HepG2 (cell line): ENCODE measurements around the gene SELENOW. TPM values are rescaled to one million over a fixed set of nuclear protein-coding genes. Genes with fewer than 3 reads are reported as not detected.

ENCODE experiments used
- ATAC-seq: fragments of 200-7000 bp; cut with Tn5 transposase; 3 replicates; pipeline ENCODE4 v1.9.1; 2020; ENCODE audit warnings: mild to moderate bottlenecking, moderate library complexity
- BruUV-seq: library from RNA; stranded (reverse); fragments of 400-500 nt; replicated peaks from 2 replicates; lab custom pipeline; 2021; lab: Mats Ljungman, UMichigan
- CTCF ChIA-PET: fragments of 300-600 bp; formaldehyde crosslinking; extraction: SDS; loops from one replicate; lab custom pipeline; 2021; ENCODE audit warnings: low total read pairs, inconsistent platforms, low intra/inter-chr PET ratio; lab: Yijun Ruan, JAX
- POLR2A ChIA-PET: fragments of 350-600 bp; sonication (Branson Sonifier 250); formaldehyde crosslinking; loops from one replicate; lab custom pipeline; 2020; ENCODE audit warnings: antibody characterized with exemption, inconsistent platforms; lab: Yijun Ruan, JAX
- DNase-seq: peaks from one replicate; pipeline ENCODE4 v3.0.0-alpha.2; 2015; ENCODE audit warnings: low spot score
- FAIRE-seq: peaks from 3 replicates; lab custom pipeline; 2011; peaks lifted over from hg19 to GRCh38; lab: Jason Lieb, UNC
- H2AFZ ChIP-seq: one replicate; pipeline ENCODE4 v1.6.1; 2011; ENCODE audit warnings: low read length, inconsistent platforms
- H3K27ac ChIP-seq: fragments of 300-600 bp; 3 replicates; pipeline ENCODE4 v1.8.0; 2011; ENCODE audit warnings: mixed run types, mild to moderate bottlenecking, mixed read lengths, low read length, inconsistent platforms; ENCODE audit not compliant: insufficient read depth; ENCODE audit errors: extremely low read length
- H3K27me3 ChIP-seq, 2 experiments: fragments of 200-600 bp in 1 of 2; 2 replicates in 1 of 2; 3 replicates in 1 of 2; pipeline versions ENCODE4 v1.6.0 to v1.8.0; 2011; ENCODE audit warnings: low read length in 2 of 2, mild to moderate bottlenecking in 2 of 2, moderate library complexity in 2 of 2, inconsistent platforms in 1 of 2; ENCODE audit not compliant: insufficient read depth in 2 of 2, control insufficient read depth in 1 of 2
- H3K36me3 ChIP-seq, 2 experiments: fragments of 200-600 bp in 1 of 2; replicated peaks in 1 of 2; 2 replicates in 1 of 2; 3 replicates in 1 of 2; pipeline versions ENCODE4 v1.5.1 to v1.8.0; 2011; ENCODE audit warnings: low read length in 2 of 2, inconsistent platforms in 1 of 2; ENCODE audit not compliant: insufficient read depth in 2 of 2, control insufficient read depth in 1 of 2
- H3K4me1 ChIP-seq: 2 replicates; pipeline ENCODE4 v1.5.1; 2012; ENCODE audit warnings: low read length, inconsistent platforms; ENCODE audit not compliant: insufficient read depth
- H3K4me2 ChIP-seq: 2 replicates; pipeline ENCODE4 v1.6.0; 2011; ENCODE audit warnings: low read depth, low read length, inconsistent platforms
- H3K4me3 ChIP-seq, 3 experiments: fragments of 200-600 bp in 1 of 3; sonication (generic), shearing (Covaris generic) in 1 of 3; replicated peaks in 1 of 3; 2 replicates each; pipeline ENCODE4 v1.5.1; 2011 to 2016; ENCODE audit warnings: low read length in 3 of 3, inconsistent platforms in 2 of 3, low read depth in 2 of 3, mild to moderate bottlenecking in 2 of 3, control low read depth in 1 of 3, mixed read lengths in 1 of 3; ENCODE audit not compliant: insufficient read depth in 1 of 3
- H3K79me2 ChIP-seq: one replicate; pipeline ENCODE4 v1.6.1; 2011; ENCODE audit warnings: low read length, inconsistent platforms; ENCODE audit not compliant: insufficient read depth
- H3K9ac ChIP-seq: 2 replicates; pipeline ENCODE4 v1.6.0; 2011; ENCODE audit warnings: mild to moderate bottlenecking, low read depth, low read length, inconsistent platforms; ENCODE audit not compliant: insufficient read depth
- H3K9me3 ChIP-seq: 2 replicates; pipeline ENCODE4 v1.5.1; 2012; ENCODE audit warnings: mild to moderate bottlenecking, low read length
- H4K20me1 ChIP-seq: 2 replicates; pipeline ENCODE4 v1.6.0; 2011; ENCODE audit warnings: inconsistent platforms, mild to moderate bottlenecking, low read length, moderate library complexity; ENCODE audit not compliant: insufficient read depth
- BRF2 ChIP-seq: sonication (generic); formaldehyde crosslinking; IDR thresholded peaks from 2 replicates; pipeline ENCODE4 v1.8.1; 2022; ENCODE audit warnings: mild to moderate bottlenecking, missing genetic modification reagents
- RBFOX2 ChIP-seq: fragments of 200-400 bp; formaldehyde crosslinking; IDR thresholded peaks from 2 replicates; pipeline ENCODE4 v1.6.1; 2017; ENCODE audit warnings: low read depth, mild to moderate bottlenecking, low read length
- ZNF382 ChIP-seq: sonication (generic); formaldehyde crosslinking; IDR thresholded peaks from 2 replicates; pipeline ENCODE4 v1.5.0; 2020; ENCODE audit warnings: missing genetic modification reagents, mild to moderate bottlenecking, borderline replicate concordance
- WGBS: methylation state at CpG from one replicate; pipeline ENCODE4 v1.1.6; 2017; ENCODE audit warnings: low lambda C conversion rate; 5-methylcytosine and 5-hydroxymethylcytosine counted together
- in situ Hi-C: cut with HindIII; loops from 2 replicates; pipeline ENCODE4 v1.10.0; 2017; ENCODE audit warnings: low pct_unique_long_range_greater_than_20kb; ENCODE audit not compliant: extremely low pct_ligation_motif_present
- intact Hi-C: fragments of 100-400 bp; cut with micrococcal nuclease; formaldehyde crosslinking; loops from one replicate; pipeline ENCODE4 v1.10.0; 2022; ENCODE audit not compliant: unreplicated experiment
- polyA plus RNA-seq, 8 experiments: library from polyadenylated mRNA; depleted of rRNA in 3 of 8; stranded (reverse) in 7 of 8; unstranded in 1 of 8; fragments of >200 nt; fragmentation: Illumina TruSeq in 4 of 8; extraction: Trizol in 4 of 8; gene quantifications; 2 replicates each; pipeline versions ENCODE4 v1.2.1 to v1.2.3, GENCODE V29; 2011 to 2016; ENCODE audit warnings: low read depth in 4 of 8, missing spikeins in 1 of 8, mixed read lengths in 1 of 8; ENCODE audit not compliant: insufficient read depth in 1 of 8
- total RNA-seq, 5 experiments: library from RNA; depleted of rRNA; stranded (reverse); fragments of >200 nt; fragmentation: Illumina TruSeq; extraction: Trizol; gene quantifications; 2 replicates each; pipeline ENCODE4 v1.2.3, GENCODE V29; 2016; ENCODE audit warnings: low read depth in 1 of 5

Gene SELENOW
- total and polyA plus RNA-seq, 2 of the 13 experiments (the other 11 are each of a cell fraction or from before 2014, with no cell fraction given): 50.3 to 64.7 TPM

GRCh38 chr19:47749326-47749725, 29.2 kb upstream of the SELENOW start:
- H3K9ac ChIP-seq: no peak overlapping the region
- H4K20me1 ChIP-seq: peaks cover 9% of the 10 kb centered on the region; the same call in 1 of the 2 replicates
- H3K4me3 ChIP-seq: no peak overlapping the region
- 0 out of 2 replicates have a peak overlapping the region, but pooled peaks have one; percentile 8 for H3K4me2 ChIP-seq
- H3K36me3 ChIP-seq: peaks cover 32 to 64% of the 10 kb centered on the region in 2 experiments
- ATAC-seq (no peak), DNase-seq (no peak), FAIRE-seq (no peak)
- no peak overlapping the region for H3K27ac ChIP-seq
- H3K27me3 ChIP-seq: no peaks in the 10 kb centered on the region
- H3K4me1 ChIP-seq: peaks cover 43% of the 10 kb centered on the region
- intact Hi-C loops: no loop called here
- ChIA-PET POLR2A (no interaction called here), CTCF (no interaction called here)
- H3K9me3 ChIP-seq: no peaks in the 10 kb centered on the region
- BruUV-seq: TSS peak; percentile 14
- H3K79me2 ChIP-seq: peaks cover 25% of the 10 kb centered on the region
- no peak overlapping the region for H2AFZ ChIP-seq
- WGBS: 96% methylated on average over 3 of the region's 3 CpGs
- in situ Hi-C loops: no loop called here
- TF ChIP-seq RBFOX2 (0 out of 2 replicates have a peak, but pooled peaks have one; percentile 21), BRF2 (no peak)

- BruUV-seq: no TSS peak
- ATAC-seq: no peak
- no peak overlapping the region for H3K27ac ChIP-seq
These were observed 27.8 kb upstream of the SELENOW start for GRCh38 chr19:47750752-47751151.

More at GRCh38 chr19:47750752-47751151, 27.8 kb upstream of the SELENOW start:
- DNase-seq: no peak
- no peak for TF ChIP-seq ZNF382 (CRISPR knock-in tag)
- TF ChIP-seq RBFOX2: peak; percentile 53; the same call in 1 of the 2 replicates
- CTCF ChIA-PET: no interaction called here
- in situ Hi-C loops (no loop called here), intact Hi-C loops (no loop called here)
- WGBS: 100% methylated on average over 3 of the region's 18 CpGs
- H2AFZ ChIP-seq: no peak overlapping the region
- no peak for FAIRE-seq
- no peak overlapping the region for H3K4me3 ChIP-seq
- POLR2A ChIA-PET: no interaction called here
- H3K27me3 ChIP-seq: no peaks in the 10 kb centered on the region
- peaks cover 9% of the 10 kb centered on the region; the same call in 1 of the 2 replicates for H4K20me1 ChIP-seq
- no peak overlapping the region for H3K9ac ChIP-seq
- peaks cover 36% of the 10 kb centered on the region for H3K4me1 ChIP-seq
- H3K4me2 ChIP-seq: no peak overlapping the region
- H3K9me3 ChIP-seq: no peaks in the 10 kb centered on the region
- H3K79me2 ChIP-seq: peaks cover 25% of the 10 kb centered on the region
- peaks cover 35 to 73% of the 10 kb centered on the region in 2 experiments for H3K36me3 ChIP-seq
